ENCODE results near the gene PAM16. TPM values are rescaled to one million over a fixed set of nuclear protein-coding genes. Genes with fewer than 3 reads are reported as not detected.

The PAM16 gene
- total and polyA plus RNA-seq, 4 donors = 23.6 to 65.2 (median 33.6) TPM

DNA sequence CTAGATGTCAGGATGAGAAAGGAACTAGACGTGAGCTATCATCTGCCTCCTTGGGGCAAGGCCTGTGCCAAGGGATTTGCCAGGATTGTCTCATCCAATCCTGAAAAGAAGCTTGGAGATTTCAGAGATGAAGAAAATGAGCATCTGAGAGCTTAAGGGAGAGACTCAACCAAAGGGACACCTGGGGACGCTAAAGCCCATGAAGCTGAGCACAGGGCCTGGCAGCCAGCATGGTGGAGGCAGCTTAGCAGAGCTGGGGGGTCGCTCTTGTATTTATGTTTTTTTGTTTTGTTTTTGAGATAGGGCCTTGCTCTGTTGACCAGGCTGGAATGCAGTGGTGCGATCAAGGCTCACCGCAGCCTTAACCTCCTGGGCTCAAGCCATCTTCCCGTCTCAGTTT is 53.6 kb downstream of the PAM16 start:
- Histone ChIP-seq H3K27me3 (ENCODE audit: control insufficient read depth in 1 of 2, insufficient read depth in 2 of 2, low read length in 1 of 2) (no peaks in the 10 kb centered on the region), H3K9me3 (ENCODE audit: control insufficient read depth, low read length) (no peaks in the 10 kb centered on the region), H3K27ac (ENCODE audit: low read depth in 1 of 2, low read length in 2 of 2) (no peak overlapping the region), H3K4me3 (ENCODE audit: low read length in 2 of 2) (no peak overlapping the region), H3K4me1 (ENCODE audit: control insufficient read depth in 1 of 2, insufficient read depth in 2 of 2, low read length in 2 of 2) (peaks cover 0 to 5% of the 10 kb centered on the region in 2 donors), H3K36me3 (ENCODE audit: control insufficient read depth in 1 of 2, insufficient read depth in 2 of 2, low read length in 1 of 2) (no peaks in the 10 kb centered on the region)
- intact Hi-C loops (cut with DNase I) = no loop called here
- DNase-seq = no peak
- no peak for ATAC-seq (ENCODE audit: low FRiP score)
- 92 to 97% methylated on average over 6 of the region's 6 CpGs for WGBS, 2 donors

DNA sequence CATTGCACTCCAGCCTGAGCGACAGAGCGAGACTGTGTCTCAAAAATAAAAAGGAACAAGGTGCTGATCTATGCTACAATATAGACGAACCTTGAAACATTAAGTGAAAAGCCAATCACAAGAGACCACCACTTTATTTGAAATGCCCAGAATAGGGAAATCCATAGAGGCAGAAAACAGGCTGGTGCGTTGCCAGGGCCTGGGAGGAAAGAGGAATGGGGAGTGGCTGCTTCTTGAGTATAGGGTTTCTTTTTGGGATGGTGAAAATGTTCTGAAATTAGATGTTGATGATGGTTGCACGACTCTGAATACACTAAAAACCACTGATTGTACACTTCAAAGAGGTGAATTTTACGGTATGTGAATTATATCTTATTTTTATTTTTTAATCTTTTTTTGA is 55.5 kb downstream of the PAM16 start:
- Histone ChIP-seq H3K4me3 (ENCODE audit: low read length in 2 of 2) (no peak overlapping the region), H3K4me1 (ENCODE audit: control insufficient read depth in 1 of 2, insufficient read depth in 2 of 2, low read length in 2 of 2) (peaks cover 0 to 5% of the 10 kb centered on the region in 2 donors), H3K27ac (ENCODE audit: low read depth in 1 of 2, low read length in 2 of 2) (no peak overlapping the region), H3K27me3 (ENCODE audit: control insufficient read depth in 1 of 2, insufficient read depth in 2 of 2, low read length in 1 of 2) (no peaks in the 10 kb centered on the region), H3K9me3 (ENCODE audit: control insufficient read depth, low read length) (no peaks in the 10 kb centered on the region), H3K36me3 (ENCODE audit: control insufficient read depth in 1 of 2, insufficient read depth in 2 of 2, low read length in 1 of 2) (no peaks in the 10 kb centered on the region)
- intact Hi-C loops (cut with DNase I) = no loop called here
- ATAC-seq (ENCODE audit: low FRiP score) = no peak
- WGBS, 2 donors = 88 to 94% methylated on average over 6 of the region's 6 CpGs
- no peak for DNase-seq

DNA sequence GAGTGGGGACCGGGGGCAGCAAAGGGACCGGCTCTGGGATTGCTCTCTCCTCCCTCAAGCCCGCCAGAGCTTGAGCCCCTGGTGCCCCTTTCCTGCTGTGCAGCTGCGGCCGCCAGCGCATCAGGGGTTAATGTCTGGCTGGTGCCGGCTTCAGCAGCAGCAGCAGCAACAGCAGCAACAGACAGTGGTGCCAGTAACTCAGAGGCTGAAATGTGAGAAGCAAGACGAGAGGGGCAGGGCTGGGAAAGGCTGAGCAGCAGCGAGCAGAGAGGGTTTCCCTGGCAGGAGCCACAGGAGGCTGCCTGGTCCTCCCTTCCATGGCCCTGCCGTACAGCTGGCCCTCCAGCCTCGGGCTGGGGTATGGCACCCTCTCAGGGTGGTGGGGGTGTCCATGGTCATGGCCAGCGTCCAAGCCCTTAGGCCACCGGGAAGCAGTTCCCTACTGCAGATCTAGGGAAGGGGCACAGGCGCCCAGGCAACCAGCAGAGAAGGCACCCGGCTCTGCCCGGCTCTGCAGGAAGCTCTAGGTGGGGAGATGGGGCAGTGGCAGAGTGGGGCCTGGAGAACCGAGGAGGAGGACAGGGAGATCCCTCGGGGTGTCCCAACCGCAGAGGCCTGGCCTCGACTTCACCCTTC is 57.2 kb downstream of the PAM16 start:
- intact Hi-C loops (cut with DNase I) = loop anchor here in 1 of 2 donors (5.0 kb wide), 1 partner anchor 33 kb away; no protein-coding TSS in a partner anchor
- Histone ChIP-seq H3K4me1 (ENCODE audit: control insufficient read depth in 1 of 2, insufficient read depth in 2 of 2, low read length in 2 of 2) (peaks cover 0 to 3% of the 10 kb centered on the region in 2 donors), H3K9me3 (ENCODE audit: control insufficient read depth, low read length) (no peaks in the 10 kb centered on the region)

DNA sequence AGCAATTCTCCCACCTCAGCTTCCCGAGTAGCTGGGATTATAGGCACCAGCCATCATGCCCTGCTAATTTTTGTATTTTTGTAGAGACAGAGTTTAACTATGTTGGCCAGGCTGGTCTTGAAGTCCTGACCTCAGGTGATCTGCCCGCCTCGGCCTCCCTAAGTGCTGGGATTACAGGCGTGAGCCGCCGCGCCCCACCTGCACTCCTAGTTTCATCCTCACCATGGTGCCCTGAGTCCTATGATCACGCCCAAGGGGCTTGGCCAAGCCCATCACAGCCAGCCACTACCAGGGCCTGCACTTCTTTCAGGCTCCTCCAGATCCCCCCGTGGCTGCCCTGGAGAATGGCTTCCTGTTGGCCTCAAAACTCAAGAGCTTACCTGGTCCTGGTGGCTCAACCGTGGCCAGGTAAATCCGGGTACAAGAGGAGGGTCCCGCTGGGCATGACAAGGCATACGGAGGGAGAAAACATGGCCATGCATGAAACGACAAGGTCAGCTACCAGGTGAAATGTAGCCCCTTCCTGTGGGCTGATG is 57.9 kb downstream of the PAM16 start:
- no peak for ATAC-seq (ENCODE audit: low FRiP score)
- Histone ChIP-seq H3K4me3 (ENCODE audit: low read length in 2 of 2) (no peak overlapping the region), H3K4me1 (ENCODE audit: control insufficient read depth in 1 of 2, insufficient read depth in 2 of 2, low read length in 2 of 2) (peaks cover 0 to 3% of the 10 kb centered on the region in 2 donors), H3K27me3 (ENCODE audit: control insufficient read depth in 1 of 2, insufficient read depth in 2 of 2, low read length in 1 of 2) (no peaks in the 10 kb centered on the region), H3K36me3 (ENCODE audit: control insufficient read depth in 1 of 2, insufficient read depth in 2 of 2, low read length in 1 of 2) (no peaks in the 10 kb centered on the region), H3K27ac (ENCODE audit: low read depth in 1 of 2, low read length in 2 of 2) (peak overlapping the region in 1 of 2 donors; percentile 81), H3K9me3 (ENCODE audit: control insufficient read depth, low read length) (no peaks in the 10 kb centered on the region)
- no peak for DNase-seq
- 57 to 59% methylated on average over 14 of the region's 14 CpGs for WGBS, 2 donors
- intact Hi-C loops (cut with DNase I) = loop anchor here in 1 of 2 donors (5.0 kb wide), 1 partner anchor 34 kb away; no protein-coding TSS in a partner anchor

More for the DNA sequence above, 57.2 kb downstream of the PAM16 start:
- ATAC-seq (ENCODE audit: low FRiP score) (peak; percentile 75), DNase-seq (peak; percentile 76 to 80)
- Histone ChIP-seq H3K27ac (ENCODE audit: low read depth in 1 of 2, low read length in 2 of 2) (peak overlapping the region in 1 of 2 donors; percentile 81), H3K36me3 (ENCODE audit: control insufficient read depth in 1 of 2, insufficient read depth in 2 of 2, low read length in 1 of 2) (no peaks in the 10 kb centered on the region), H3K27me3 (ENCODE audit: control insufficient read depth in 1 of 2, insufficient read depth in 2 of 2, low read length in 1 of 2) (no peaks in the 10 kb centered on the region), H3K4me3 (ENCODE audit: low read length in 2 of 2) (no peak overlapping the region)
- WGBS, 2 donors = 8 to 10% methylated on average over 19 to 20 of the region's 20 CpGs

DNA sequence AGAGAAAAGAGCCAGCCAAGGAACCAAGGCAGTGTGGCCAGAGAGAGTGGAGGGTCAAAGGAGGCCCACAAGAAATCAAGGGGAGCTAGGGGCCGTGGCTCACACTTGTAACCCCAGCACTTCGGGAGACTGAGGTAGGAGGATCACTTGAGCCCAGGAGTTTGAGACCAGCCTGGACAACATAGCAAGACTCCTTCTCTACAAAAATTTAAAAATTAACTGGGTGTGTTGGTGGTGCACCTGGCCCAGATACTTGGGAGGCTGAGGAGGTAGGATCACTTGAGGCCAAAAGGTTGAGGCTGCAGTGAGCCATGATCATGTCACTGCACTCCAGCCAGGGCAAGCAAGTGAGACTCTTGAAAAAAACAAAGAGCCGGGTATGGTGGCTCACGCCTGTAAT is 59.4 kb downstream of the PAM16 start:
- Histone ChIP-seq H3K4me1 (ENCODE audit: control insufficient read depth in 1 of 2, insufficient read depth in 2 of 2, low read length in 2 of 2) (peaks cover 0 to 3% of the 10 kb centered on the region in 2 donors), H3K27me3 (ENCODE audit: control insufficient read depth in 1 of 2, insufficient read depth in 2 of 2, low read length in 1 of 2) (no peaks in the 10 kb centered on the region), H3K4me3 (ENCODE audit: low read length in 2 of 2) (no peak overlapping the region), H3K36me3 (ENCODE audit: control insufficient read depth in 1 of 2, insufficient read depth in 2 of 2, low read length in 1 of 2) (no peaks in the 10 kb centered on the region), H3K27ac (ENCODE audit: low read depth in 1 of 2, low read length in 2 of 2) (peak overlapping the region in 1 of 2 donors; percentile 75), H3K9me3 (ENCODE audit: control insufficient read depth, low read length) (no peaks in the 10 kb centered on the region)
- intact Hi-C loops (cut with DNase I) = loop anchor here in 1 of 2 donors (5.0 kb wide), 1 partner anchor 36 kb away; no protein-coding TSS in a partner anchor
- WGBS, 2 donors = 90 to 94% methylated on average over 4 of the region's 4 CpGs
- DNase-seq = no peak
- no peak for ATAC-seq (ENCODE audit: low FRiP score)

Other genes starting within 250 kb of the PAM16 start
- 10 to 100 TPM; 30.6 to 40.1 TPM for gene ADCY9, start 234.9 kb downstream of the PAM16 start, total RNA-seq
- 10 to 100 TPM in 1 of 2 donors, 1 to 10 TPM in 1; 7.9 to 18.8 TPM for gene ADCY9, start 234.9 kb downstream of the PAM16 start, polyA plus RNA-seq
- gene SRL, start 109.2 kb downstream of the PAM16 start, total RNA-seq = 1 to 10 TPM; 2.3 to 3.2 TPM
- under 1 TPM; 0.31 to 0.75 TPM for gene SRL, start 109.2 kb downstream of the PAM16 start, polyA plus RNA-seq
- 1 to 10 TPM; 3.8 to 8.0 TPM for gene TFAP4, start 78.3 kb downstream of the PAM16 start, total RNA-seq
- gene TFAP4, start 78.3 kb downstream of the PAM16 start, polyA plus RNA-seq = 1 to 10 TPM; 1.0 to 2.9 TPM
- gene GLIS2, start 35.3 kb downstream of the PAM16 start, total RNA-seq = 10 to 100 TPM; 37.3 to 72.6 TPM
- 10 to 100 TPM; 12.3 to 21.3 TPM for gene GLIS2, start 35.3 kb downstream of the PAM16 start, polyA plus RNA-seq
- 100 to 1,000 TPM in 1 of 2 donors, 10 to 100 TPM in 1; 67.0 to 120 TPM for gene VASN, start 20.5 kb upstream of the PAM16 start, total RNA-seq
- gene VASN, start 20.5 kb upstream of the PAM16 start, polyA plus RNA-seq = 10 to 100 TPM; 21.7 to 51.3 TPM
- gene CORO7, start 65.3 kb upstream of the PAM16 start, total RNA-seq = 10 to 100 TPM; 42.6 to 60.1 TPM
- 10 to 100 TPM; 15.3 to 38.8 TPM for gene CORO7, start 65.3 kb upstream of the PAM16 start, polyA plus RNA-seq
- 10 to 100 TPM; 22.7 to 26.6 TPM for gene DNAJA3, start 74.5 kb upstream of the PAM16 start, total RNA-seq
- gene DNAJA3, start 74.5 kb upstream of the PAM16 start, polyA plus RNA-seq = 10 to 100 TPM; 16.0 to 19.1 TPM
- 10 to 100 TPM; 23.5 to 28.9 TPM for gene NMRAL1, start 123.3 kb upstream of the PAM16 start, total RNA-seq
- 10 to 100 TPM; 28.2 to 69.1 TPM for gene NMRAL1, start 123.3 kb upstream of the PAM16 start, polyA plus RNA-seq
- 10 to 100 TPM; 25.1 to 28.6 TPM for gene HMOX2, start 125.1 kb upstream of the PAM16 start, total RNA-seq
- gene HMOX2, start 125.1 kb upstream of the PAM16 start, polyA plus RNA-seq = 10 to 100 TPM; 24.3 to 33.6 TPM
- gene CDIP1, start 187.5 kb upstream of the PAM16 start, total RNA-seq = 10 to 100 TPM; 23.6 to 34.7 TPM
- gene CDIP1, start 187.5 kb upstream of the PAM16 start, polyA plus RNA-seq = 10 to 100 TPM; 12.5 to 18.4 TPM
- gene C16orf96, start 205.0 kb upstream of the PAM16 start, total RNA-seq = under 1 TPM; 0.13 to 0.24 TPM
- gene C16orf96, start 205.0 kb upstream of the PAM16 start, polyA plus RNA-seq = not detected

Measured in aorta (tissue), 5 donors.